GM19455 (cell line): ENCODE measurements around the gene HTATSF1.

Experiments used
- ATAC-seq: cut with Tn5 transposase; IDR thresholded peaks from one replicate; pipeline ENCODE4 v1.9.1; 2021; ENCODE audit not compliant: unreplicated experiment

Gene HTATSF1

DNA sequence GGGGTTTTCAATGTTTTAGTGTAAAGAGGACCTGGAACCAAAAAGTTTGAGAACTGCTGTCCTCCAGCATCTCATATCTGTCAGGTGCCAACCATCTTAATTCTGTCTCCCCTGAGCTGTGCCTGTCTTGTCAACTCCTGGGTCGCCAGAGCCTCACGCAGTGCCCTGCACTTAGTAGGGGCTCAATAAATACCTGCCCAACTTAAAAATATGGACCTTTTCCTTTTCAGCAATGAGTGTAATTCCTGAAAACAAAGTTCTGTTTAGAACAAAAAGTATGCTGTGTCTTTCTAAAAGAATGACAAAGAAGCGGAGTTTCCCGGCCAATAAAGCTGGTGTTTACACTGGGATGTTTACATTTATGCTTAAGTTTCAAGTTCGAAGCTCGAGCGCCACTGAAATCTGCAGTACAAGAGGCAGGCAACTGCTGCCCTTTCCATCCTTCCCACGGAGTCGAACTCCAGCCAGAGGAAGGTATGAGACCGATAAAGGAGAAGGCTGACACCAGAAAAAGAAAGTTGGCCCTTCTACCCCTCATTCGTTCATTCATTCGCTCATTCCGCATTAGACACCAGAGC lies 1.1 kb upstream of the HTATSF1 start:
- ATAC-seq, result no peak

DNA sequence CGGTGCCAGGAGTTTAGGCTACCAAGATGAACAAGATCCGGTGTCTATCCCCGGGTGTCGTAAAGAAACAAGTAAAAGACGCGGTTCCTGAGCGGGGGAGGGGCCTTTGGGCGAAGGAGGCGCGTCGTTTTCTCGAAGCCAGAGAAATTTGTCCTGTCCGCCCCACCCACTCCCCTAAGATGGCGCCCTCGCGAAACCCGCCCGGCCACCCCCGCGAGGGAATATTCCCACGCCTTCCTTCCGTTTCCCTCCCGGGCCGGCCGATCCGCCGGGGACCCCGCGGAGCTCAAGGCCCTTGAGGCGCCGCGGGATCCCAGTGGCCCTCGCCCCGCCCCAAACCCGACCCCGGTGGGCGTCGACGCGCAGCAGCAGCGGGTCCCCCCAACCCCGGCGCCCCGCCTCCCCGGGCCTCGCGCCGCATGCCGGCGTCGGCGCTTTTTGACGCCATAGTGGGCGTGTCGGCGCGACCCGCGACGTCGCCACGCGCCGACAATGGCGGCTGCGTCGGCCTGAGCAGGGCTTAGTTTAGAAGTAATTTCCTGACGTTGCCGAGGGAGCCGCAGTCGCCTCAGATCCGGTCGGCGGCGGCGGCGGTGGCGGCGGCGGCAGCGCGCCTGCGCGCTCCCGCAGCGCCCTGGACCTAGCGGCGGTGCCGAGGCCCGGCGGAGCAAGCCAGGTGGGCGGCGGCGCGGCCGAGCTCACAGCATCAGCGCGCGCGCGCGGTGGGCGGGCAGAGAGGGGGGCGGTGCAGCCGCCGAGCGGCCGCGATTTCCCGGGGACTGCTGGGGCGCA lies 432 bp upstream of the HTATSF1 start:
- ATAC-seq, result peak; percentile 87

DNA sequence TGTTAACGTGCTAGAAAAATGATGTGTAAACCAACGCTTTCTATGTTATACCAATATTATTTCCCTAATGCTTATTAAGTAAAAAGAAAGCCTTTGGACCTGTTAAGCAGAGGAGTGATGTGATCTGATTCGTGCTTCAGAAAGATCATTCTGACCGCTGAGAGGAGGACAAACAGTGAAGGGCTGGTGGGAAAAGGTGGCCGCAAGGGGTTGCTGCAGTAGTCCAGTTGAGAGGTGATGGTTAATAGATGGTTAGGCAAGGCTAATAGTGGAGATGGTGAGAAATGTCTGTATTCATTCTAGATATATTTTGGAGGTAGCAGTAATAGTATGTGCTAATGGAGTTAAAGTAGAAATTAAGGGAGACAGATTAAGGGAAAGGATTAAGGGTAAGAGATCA lies 21.7 kb downstream of the HTATSF1 start:
- ATAC-seq, result no peak

DNA sequence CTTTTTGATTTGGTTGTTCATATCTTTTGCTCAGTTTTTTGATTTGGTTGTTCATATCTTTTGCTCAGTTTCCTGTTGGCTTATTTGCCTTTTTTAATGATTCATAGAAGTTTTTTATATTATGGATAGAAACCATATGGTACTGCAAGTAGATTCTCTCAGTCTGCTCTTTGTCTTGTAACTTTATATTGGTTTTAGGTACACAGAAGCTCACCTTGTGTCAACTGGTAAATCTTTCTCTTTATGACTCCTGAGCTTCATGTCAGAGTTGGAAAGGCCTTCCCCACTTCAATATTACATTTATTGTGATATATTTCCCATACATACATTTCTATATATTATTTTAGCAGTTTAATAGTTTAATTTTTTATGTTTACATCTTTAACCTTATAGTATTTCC lies 26.4 kb downstream of the HTATSF1 start:
- ATAC-seq, result no peak

DNA sequence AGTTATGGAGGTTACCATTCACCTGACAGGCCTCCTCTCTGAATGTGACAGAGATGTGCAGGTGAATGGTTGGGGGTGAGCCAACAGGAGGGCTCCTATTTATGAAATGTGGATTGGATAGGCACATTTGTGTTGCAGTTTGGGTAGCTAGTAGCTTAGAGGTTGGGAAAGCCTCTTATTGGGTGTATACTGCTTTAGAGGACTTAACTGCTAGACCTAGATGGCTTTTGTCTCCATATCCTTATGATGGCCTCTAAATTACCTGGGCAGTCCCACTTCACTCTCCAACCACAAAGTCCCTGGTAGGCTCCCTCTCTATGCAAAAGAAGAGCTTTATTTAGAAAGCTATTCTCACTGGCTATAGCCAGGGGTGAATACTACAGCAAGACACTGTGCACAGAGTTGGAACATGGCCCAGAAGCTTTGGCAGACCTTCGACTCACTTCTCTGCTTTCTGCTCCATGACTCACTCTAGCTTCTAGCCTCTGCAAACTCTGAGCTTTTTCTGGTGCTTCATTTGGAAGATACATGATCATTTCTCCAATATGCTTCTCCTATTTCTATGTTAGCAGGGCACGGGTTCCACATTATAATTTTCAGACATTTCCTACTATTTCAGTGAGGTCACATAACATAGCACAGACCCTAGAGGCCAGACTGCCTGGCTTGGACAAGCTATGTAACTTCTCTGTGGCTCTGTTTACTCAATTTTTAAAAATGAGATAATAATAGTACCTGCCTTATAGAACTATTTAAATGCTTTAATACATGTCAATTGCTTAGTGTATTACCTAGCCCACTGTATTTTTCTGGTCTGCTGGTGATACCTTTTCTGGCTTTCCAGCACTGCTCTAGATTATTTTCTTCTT lies 28.6 kb downstream of the HTATSF1 start:
- ATAC-seq, result no peak

DNA sequence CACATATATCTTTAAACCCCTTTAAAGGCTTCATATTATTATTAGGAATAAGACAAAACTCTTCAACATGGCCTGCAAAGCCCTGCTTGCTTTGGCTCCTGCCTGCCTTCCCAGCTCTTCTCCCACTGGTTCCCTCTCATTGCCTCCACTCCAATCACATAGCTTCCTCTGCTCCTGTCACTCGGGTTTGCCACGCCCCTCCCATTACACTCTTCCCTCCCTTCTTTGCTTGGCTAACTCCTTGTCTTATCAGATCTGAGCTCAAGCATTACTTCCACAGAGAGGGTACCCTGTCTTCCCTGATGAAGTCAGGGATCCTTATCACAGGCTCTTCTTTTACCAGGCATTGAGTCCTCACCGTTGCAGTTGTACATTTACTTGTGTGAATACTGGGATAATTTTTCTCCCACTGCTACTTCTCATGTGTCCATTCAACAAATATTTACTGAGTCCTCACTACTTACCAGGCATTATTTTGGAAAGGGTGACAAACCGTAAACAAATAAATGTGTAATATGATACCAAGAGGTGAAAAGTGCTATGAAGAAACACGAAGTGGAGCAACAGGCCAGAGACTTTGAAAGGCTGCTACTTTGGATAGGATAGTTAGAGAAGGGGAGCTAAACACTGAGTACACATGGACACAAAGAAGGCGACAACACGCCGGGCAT lies 31.4 kb downstream of the HTATSF1 start:
- ATAC-seq, result no peak

DNA sequence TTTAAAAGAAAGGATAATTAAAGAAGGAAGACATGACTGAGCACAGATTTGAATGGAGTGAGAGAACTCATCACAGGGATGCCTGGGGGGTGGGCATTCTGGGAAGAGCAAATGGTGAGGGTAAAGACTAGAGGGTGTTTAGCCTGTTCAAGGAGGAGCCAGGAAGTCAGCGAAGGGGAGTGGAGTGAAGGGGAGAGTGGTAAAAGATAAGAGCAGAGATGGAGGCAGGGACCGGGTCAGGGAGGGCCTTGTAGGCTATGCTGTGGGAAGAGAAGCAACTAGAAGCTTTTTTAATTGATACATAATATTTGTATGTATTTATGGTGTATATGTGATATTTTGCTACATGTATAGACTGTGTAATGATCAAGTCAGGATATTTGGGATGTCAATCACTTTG lies 32.4 kb downstream of the HTATSF1 start:
- ATAC-seq, result no peak

DNA sequence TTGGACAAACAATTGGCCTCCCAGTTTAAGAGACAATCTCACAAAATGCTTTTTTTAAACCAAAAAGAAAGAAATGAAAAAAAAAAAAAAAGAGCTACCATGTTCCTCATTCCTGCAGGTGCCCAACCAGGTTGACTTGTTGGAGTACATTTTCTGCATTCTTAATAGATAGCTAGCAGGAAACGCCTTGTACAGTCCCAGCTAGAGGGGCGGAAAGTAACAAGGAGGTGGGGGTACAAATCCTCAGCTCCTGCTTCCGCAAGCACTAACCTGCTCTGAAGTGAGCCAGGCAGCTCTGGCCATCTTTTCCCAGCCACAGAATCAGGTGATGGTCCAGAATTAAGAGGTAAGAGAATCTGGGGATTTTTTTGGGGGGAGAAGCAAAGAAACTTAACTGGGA lies 34.6 kb downstream of the HTATSF1 start, which contains the start of gene VGLL1:
TSS of gene VGLL1 (plus strand) at position 265 of the 400 bp plus-strand sequence. CDS start 3,806 bp downstream, outside the sequence.
- no peak for ATAC-seq

DNA sequence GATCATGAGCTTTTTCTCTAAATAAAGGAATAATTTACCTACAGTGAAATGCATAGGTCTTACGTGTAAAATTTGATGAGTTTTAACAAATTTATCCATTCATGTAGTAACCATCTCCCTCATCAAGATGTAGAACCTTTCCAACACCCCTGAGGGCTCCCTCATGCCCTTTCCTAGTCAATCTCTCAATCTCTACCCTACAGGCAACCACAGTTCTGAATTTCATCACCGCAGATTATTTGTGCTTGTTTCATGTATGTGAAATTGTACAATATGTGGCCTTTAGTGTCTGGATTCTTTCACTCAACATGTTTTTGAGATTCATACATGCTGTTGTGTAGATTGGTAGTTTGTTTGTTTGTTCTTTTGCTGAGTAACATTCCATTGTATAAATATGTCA lies 36.7 kb downstream of the HTATSF1 start:
- ATAC-seq, result no peak

DNA sequence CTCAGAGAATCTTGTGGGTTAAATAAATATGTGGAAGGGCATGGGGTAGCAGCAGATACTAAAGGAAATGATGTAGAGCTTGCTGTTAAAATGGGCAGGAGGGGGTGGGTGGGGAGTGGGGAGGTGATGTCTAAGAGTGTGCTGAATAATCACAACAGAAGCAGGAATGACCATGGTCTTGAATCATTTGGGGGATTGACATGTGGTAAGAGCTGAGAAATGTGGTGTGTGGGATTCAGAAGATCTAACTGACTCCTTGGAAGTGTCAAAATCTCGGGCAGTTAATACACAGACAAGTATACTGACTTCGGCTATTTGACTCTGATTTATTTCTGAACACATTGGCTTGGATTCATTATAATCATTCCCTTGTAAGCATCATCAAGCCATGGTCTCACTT lies 41.4 kb downstream of the HTATSF1 start:
- ATAC-seq, result no peak

DNA sequence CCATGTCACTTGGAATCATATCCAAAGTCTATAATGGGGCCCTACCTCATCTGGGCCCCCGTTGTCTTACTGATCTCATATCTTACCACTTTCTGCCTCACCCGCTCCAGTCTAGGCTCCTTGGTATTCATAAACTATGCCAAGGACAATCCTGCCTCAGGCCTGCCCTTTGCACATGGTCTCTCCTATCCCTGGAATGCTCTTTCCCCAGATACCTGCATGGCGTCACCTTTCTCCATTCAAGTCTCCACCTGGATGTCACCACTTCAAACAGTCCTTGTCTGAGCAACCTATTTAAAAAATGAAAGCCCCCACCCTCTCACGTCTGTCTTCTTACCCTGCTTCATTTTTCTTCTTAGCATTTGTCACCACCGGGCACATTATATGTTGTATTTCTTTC lies 42.8 kb downstream of the HTATSF1 start:
- ATAC-seq, result no peak

DNA sequence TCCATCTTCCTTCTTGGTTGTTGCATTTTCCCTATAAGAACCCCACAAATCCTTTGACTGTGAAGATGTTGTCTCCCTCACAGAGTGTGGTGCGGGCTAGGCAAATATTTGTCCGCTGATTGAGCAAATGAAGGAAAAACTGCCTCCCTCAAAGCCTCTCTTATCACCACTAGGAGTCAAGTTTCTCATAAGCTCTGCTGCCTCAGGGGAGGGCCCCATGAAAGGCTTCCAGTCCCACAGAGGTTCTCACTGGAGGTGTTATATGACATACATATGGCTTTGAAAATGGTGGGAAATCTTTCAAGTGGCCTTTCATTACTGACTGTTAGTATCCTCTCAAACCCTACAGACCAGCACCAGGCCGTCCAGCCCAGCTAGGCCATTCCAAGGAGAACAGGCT lies 43.9 kb downstream of the HTATSF1 start:
- no peak for ATAC-seq

DNA sequence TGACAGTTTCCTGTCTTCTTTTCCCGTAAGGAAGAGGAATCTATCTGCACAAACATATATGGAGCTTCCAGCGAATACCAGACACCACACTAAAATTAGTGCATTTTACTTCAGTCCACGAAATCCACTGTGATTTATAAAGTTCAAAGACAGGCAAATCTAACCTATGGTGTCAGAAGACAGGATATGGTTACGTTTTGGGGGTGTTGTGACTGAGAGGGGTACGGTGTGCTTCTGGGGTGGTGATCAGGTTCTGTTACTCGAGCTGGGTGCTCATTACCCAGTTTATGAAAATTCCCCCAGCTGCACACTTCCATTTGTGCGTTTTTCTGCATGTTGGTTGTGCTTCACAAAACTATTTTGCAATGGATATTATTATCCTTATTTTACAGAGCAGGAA lies 44.9 kb downstream of the HTATSF1 start:
- ATAC-seq, result no peak

DNA sequence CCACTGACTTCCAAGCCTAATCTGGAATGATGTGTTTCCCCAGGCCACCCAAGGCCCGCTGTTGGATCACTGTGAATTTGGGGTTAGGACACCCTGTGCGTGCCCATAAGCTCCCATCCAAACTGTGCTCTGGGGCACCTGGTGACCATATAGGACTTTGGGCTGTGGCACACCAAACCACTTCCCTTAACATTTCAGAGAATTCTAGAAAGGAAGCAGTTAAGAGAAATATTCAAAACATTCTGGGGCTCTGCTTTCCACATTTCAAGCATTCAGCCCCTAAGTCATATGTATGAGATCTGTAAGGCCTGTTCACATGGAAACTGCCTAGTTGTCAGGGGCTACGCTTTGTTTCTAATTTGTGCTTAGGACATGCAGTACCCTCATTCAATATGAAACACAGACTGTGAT lies 49.0 kb downstream of the HTATSF1 start:
- ATAC-seq, result no peak

DNA sequence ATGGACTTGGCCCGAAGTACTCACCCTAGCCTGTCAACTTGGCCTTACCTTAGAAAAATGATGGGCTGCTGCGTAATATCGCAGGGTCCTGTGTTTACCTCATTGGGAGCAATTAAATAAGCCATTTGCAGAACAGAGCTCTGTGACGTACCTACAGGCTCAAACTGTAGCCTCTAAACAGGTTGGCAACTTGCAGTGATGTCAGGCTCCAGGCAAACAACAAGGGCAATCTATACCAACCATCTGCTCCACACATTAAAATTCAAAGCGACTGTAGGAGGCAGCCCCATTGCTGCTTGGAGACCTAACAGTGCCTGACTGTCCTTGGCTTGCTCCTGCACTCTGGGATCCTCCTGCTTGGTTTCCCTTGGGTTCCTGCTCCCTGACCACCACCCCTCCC lies 51.8 kb downstream of the HTATSF1 start:
- ATAC-seq, result no peak

DNA sequence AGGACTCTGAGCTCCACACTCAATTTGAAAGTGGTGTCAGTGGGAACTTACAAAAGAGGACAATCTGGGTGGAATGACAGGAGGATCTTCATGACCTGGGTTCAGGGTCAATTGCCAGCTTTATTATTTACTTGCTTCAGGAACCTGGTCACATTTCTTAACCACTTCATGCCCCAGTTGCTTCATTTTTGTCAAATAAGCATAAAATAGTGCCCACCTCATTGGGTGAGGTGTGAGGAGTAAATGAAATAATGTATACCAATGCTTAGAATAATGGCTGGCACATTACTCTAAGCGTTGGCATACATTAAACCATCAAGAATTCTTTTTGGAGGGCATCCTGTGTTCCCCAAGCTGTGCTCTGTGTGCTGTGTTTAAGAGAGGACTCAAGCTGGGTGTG lies 54.0 kb downstream of the HTATSF1 start:
- ATAC-seq, result no peak

DNA sequence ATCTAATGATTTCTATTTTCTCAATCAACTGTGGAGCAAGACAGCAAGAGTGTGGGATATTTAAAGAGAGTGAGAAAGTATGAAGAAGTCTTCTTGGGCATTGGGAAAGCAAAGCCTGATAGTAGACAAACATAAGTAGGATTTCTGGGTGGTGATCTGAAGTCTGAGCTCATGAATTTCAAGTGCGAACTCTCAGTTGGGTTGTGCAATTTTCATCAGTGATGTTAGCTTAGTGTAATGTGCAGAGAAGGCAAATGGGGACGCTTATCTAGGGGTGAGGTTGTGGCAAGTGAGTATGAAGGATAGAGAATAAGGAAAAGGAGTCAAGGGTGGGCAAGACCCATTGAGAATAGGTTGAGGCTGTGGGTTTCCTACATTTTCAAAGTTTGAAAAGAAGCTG lies 58.3 kb downstream of the HTATSF1 start:
- no peak for ATAC-seq
